Fibroblast of lung (primary cell): ENCODE results near the gene AFTPH.

Experiments
- CTCF ChIP-seq, 2 donors: IDR thresholded peaks in 1 of 2; conservative IDR thresholded peaks in 1 of 2; 1 replicate in 1 of 2; 2 replicates in 1 of 2; pipeline ENCODE4 v1.5.1; 2011 to 2012; ENCODE audit warnings: low read length in 2 of 2, control low read depth in 1 of 2, inconsistent platforms in 1 of 2, low read depth in 1 of 2, mild to moderate bottlenecking in 1 of 2
- EZH2 ChIP-seq: IDR thresholded peaks from 2 replicates; pipeline ENCODE4 v1.5.1; 2012; ENCODE audit warnings: low read length, control low read depth, mild to moderate bottlenecking; ENCODE audit errors: missing control alignments

GRCh38 chr2:64482765-64483504 lies 41.2 kb upstream of the AFTPH start:
- TF ChIP-seq CTCF (conservative IDR thresholded peaks at IDR 0.05 in 1 of 2, IDR thresholded peaks at IDR 0.05 in 1 of 2; ENCODE audit: low read depth in 1 of 2, low read length in 2 of 2) = no peak
- no peak for TF ChIP-seq EZH2
